ENCODE measurements around the gene SEC61A1. TPM values are rescaled to one million over a fixed set of nuclear protein-coding genes. Genes with fewer than 3 reads are reported as not detected.

The SEC61A1 gene
- 106 TPM for total RNA-seq (2013)
- polyA plus RNA-seq, result 100 to 1,000 TPM in 2 of 3 donors, 10 to 100 TPM in 1; 62.8 to 136 (median 114) TPM
- 88.5 and 135 TPM in 2 replicates for polyA minus RNA-seq
- 98.6 to 207 (median 156) reads per million in 11 experiments for total RNA-seq

DNA sequence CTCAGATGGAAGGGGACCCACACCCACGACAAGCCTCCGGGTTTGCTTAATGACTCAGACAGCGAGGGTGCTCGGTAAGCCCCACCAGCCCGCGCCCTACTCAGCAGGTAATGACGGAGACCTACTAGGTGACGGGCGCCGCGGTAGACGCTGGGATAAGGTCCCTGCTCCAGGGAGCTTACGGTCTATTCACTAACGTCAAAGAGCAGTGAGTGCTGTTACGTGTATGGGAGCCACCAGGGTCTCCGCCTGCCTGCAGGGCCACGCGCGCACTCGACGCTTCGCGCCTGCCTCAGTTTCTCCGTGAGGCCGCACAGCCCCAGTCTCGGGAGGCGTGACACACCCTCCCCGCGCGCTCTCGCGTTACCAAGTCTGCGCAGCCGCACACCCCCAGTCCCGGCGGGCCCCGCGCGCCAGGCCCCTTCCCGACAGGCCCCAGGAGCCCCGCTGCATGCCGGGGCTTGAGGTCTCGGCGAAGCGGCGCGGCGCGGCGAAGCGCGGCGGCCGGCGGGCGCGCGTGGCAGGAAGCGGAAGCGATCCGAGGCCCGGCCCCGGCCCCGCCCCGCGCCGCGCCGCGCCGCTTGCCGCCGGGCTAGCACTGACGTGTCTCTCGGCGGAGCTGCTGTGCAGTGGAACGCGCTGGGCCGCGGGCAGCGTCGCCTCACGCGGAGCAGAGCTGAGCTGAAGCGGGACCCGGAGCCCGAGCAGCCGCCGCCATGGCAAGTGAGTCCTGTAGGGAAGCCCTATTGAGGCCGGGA lies at the start of gene SEC61A1:
TSS of gene SEC61A1 (plus strand) at position 601 of the 758 bp plus-strand sequence. CDS start at position 717, 116 bp downstream.
- Mint-ChIP-seq H3K4me1 (peaks cover 40% of the 10 kb centered on the region), H3K9me3 (no peaks in the 10 kb centered on the region), H3K4me3 (peak within 1 kb of the TSS; percentile 91 to 96), H3K27ac (peak within 1 kb of the TSS; percentile 91 to 98 (median 94)), H3K36me3 (peaks cover 26 to 34% of the 10 kb centered on the region in 2 donors), H3K27me3 (ENCODE audit: low read depth in 3 of 3) (peaks cover 3 to 9% (median 7%) of the 10 kb centered on the region in 3 donors)
- Histone ChIP-seq H3K4me2 (replicated peaks; ENCODE audit: extremely low read depth, low read length, poor library complexity, severe bottlenecking) (peak within 1 kb of the TSS; percentile 90), H3K4me3 (replicated peaks in 1 of 3; ENCODE audit: low read depth in 2 of 3, low read length in 3 of 3) (peak within 1 kb of the TSS; percentile 82 to 97 (median 86)), H3K4me1 (ENCODE audit: control insufficient read depth in 1 of 2, insufficient read depth in 2 of 2, low read length in 2 of 2) (peaks cover 28 to 36% of the 10 kb centered on the region in 2 donors), H3K27ac (ENCODE audit: low read depth in 1 of 2, low read length in 2 of 2) (peak within 1 kb of the TSS; percentile 85 to 89), H3K9me3 (replicated peaks in 1 of 2; ENCODE audit: control insufficient read depth in 1 of 2, insufficient read depth in 1 of 2, low read length in 2 of 2) (no peaks in the 10 kb centered on the region), H3K79me2 (ENCODE audit: insufficient read depth, low read length) (peaks cover 54% of the 10 kb centered on the region), H3K27me3 (ENCODE audit: control insufficient read depth in 2 of 2, insufficient read depth in 2 of 2, low read length in 2 of 2) (peaks cover 0 to 2% of the 10 kb centered on the region in 2 donors), H4K20me1 (ENCODE audit: insufficient read depth, low read length) (peaks cover 37% of the 10 kb centered on the region), H2AFZ (ENCODE audit: insufficient read depth, low read depth, low read length, poor library complexity, severe bottlenecking) (peak within 1 kb of the TSS; percentile 98), H3K36me3 (replicated peaks in 1 of 2; ENCODE audit: control insufficient read depth in 1 of 2, insufficient read depth in 2 of 2, low read length in 2 of 2) (peaks cover 16 to 34% of the 10 kb centered on the region in 2 donors), H3K9ac (ENCODE audit: insufficient read depth, low read length, poor library complexity, severe bottlenecking) (peak within 1 kb of the TSS; percentile 98)
- peak; percentile 90 to 92 (median 90) for DNase-seq
- TF ChIP-seq, protein P1, sequence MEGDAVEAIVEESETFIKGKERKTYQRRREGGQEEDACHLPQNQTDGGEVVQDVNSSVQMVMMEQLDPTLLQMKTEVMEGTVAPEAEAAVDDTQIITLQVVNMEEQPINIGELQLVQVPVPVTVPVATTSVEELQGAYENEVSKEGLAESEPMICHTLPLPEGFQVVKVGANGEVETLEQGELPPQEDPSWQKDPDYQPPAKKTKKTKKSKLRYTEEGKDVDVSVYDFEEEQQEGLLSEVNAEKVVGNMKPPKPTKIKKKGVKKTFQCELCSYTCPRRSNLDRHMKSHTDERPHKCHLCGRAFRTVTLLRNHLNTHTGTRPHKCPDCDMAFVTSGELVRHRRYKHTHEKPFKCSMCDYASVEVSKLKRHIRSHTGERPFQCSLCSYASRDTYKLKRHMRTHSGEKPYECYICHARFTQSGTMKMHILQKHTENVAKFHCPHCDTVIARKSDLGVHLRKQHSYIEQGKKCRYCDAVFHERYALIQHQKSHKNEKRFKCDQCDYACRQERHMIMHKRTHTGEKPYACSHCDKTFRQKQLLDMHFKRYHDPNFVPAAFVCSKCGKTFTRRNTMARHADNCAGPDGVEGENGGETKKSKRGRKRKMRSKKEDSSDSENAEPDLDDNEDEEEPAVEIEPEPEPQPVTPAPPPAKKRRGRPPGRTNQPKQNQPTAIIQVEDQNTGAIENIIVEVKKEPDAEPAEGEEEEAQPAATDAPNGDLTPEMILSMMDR (IDR thresholded peaks at IDR 0.05), result no peak
- intact Hi-C loops (cut with micrococcal nuclease), result loop anchor here in 1 of 2 donors (10.0 kb wide), 2 partner anchors 377 to 457 kb away; partner anchors contain the start of genes ABTB1, MCM2 and TPRA1
- under 1% methylated on average over 89 of the region's 90 CpGs for WGBS (ENCODE audit: insufficient coverage)

DNA sequence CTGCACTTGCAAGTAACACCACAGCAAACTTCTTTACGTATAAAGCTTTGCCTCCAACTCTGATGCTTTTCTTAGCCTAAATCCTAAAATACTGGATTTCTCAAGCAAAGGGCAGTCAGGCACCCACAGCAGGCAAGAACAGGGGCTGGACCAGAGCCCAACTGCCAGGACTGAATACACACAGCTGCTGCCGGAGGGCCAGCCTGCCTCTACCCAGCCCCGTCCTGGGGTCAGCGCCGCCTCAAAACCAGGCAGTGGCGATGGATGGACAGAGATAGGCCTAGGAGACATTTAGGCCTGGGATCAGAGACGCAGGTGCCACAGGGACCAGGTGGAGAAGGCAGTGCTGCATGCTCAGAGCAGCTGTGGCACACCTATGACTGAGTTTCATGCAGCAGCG lies 47.6 kb upstream of the SEC61A1 start:
- no peaks in the 10 kb centered on the region for H3K36me3 ChIP-seq (replicated peaks in 1 of 2; ENCODE audit: control insufficient read depth in 1 of 2, insufficient read depth in 2 of 2, low read length in 2 of 2)
- no peak overlapping the region for H3K4me3 ChIP-seq (replicated peaks in 1 of 3; ENCODE audit: low read depth in 2 of 3, low read length in 3 of 3)
- 96% methylated on average over 8 of the region's 8 CpGs for WGBS (ENCODE audit: insufficient coverage)
- H3K4me1 ChIP-seq (ENCODE audit: control insufficient read depth in 1 of 2, insufficient read depth in 2 of 2, low read length in 2 of 2), result no peaks in the 10 kb centered on the region
- no peak for DNase-seq
- no peaks in the 10 kb centered on the region for H3K27me3 ChIP-seq (ENCODE audit: control insufficient read depth in 2 of 2, insufficient read depth in 2 of 2, low read length in 2 of 2)
- H3K79me2 ChIP-seq (ENCODE audit: insufficient read depth, low read length), result no peaks in the 10 kb centered on the region
- peaks cover 0 to 4% (median 0%) of the 10 kb centered on the region in 7 donors for H3K9me3 Mint-ChIP-seq
- TF ChIP-seq, protein P1 (IDR thresholded peaks at IDR 0.05), result no peak
- H3K36me3 Mint-ChIP-seq, result no peaks in the 10 kb centered on the region
- no peaks in the 10 kb centered on the region for H3K9me3 ChIP-seq (replicated peaks in 1 of 2; ENCODE audit: control insufficient read depth in 1 of 2, insufficient read depth in 1 of 2, low read length in 2 of 2)
- H4K20me1 ChIP-seq (ENCODE audit: insufficient read depth, low read length), result no peaks in the 10 kb centered on the region
- peaks cover 9 to 17% (median 13%) of the 10 kb centered on the region in 3 donors for H3K27me3 Mint-ChIP-seq (ENCODE audit: low read depth in 3 of 3)
- no peak overlapping the region for H3K4me2 ChIP-seq (replicated peaks; ENCODE audit: extremely low read depth, low read length, poor library complexity, severe bottlenecking)
- no peaks in the 10 kb centered on the region for H3K4me1 Mint-ChIP-seq
- no peak overlapping the region for H3K27ac Mint-ChIP-seq
- H3K9ac ChIP-seq (ENCODE audit: insufficient read depth, low read length, poor library complexity, severe bottlenecking), result no peak overlapping the region
- intact Hi-C loops (cut with micrococcal nuclease), result no loop called here
- no peak overlapping the region for H3K4me3 Mint-ChIP-seq
- no peak overlapping the region for H2AFZ ChIP-seq (ENCODE audit: insufficient read depth, low read depth, low read length, poor library complexity, severe bottlenecking)
- no peak overlapping the region for H3K27ac ChIP-seq (ENCODE audit: low read depth in 1 of 2, low read length in 2 of 2)

Data from CD14-positive monocyte (primary cell).